ENCODE results near the gene LIN28A.

DNA sequence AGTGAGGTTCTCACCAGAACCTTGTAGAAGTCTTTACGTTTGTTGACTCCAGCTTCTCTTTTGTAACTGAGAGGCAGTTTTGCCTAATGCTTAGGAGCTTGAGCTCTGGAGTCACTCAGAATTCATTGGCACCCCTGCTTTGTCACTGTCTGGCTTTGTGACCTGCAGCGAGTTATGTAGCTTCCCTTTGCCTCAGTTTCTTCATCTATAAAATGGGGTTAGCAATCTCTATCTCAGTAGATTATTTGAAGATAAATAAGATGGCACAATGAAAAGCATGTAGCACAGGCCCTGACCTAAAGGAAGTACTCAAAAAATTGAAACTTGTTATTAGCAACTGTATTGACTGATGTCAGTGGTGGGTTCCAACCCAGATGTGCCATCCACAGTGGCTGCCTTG, 29.6 kb downstream of the LIN28A start:
- TF ChIP-seq CTCF (IDR thresholded peaks at IDR 0.05; ENCODE audit: low read depth, low read length, missing input control) (no peak), EGR1 (IDR thresholded peaks at IDR 0.05; ENCODE audit: low read depth in 2 of 2) (no peak)
- TF ChIP-seq, protein P1, sequence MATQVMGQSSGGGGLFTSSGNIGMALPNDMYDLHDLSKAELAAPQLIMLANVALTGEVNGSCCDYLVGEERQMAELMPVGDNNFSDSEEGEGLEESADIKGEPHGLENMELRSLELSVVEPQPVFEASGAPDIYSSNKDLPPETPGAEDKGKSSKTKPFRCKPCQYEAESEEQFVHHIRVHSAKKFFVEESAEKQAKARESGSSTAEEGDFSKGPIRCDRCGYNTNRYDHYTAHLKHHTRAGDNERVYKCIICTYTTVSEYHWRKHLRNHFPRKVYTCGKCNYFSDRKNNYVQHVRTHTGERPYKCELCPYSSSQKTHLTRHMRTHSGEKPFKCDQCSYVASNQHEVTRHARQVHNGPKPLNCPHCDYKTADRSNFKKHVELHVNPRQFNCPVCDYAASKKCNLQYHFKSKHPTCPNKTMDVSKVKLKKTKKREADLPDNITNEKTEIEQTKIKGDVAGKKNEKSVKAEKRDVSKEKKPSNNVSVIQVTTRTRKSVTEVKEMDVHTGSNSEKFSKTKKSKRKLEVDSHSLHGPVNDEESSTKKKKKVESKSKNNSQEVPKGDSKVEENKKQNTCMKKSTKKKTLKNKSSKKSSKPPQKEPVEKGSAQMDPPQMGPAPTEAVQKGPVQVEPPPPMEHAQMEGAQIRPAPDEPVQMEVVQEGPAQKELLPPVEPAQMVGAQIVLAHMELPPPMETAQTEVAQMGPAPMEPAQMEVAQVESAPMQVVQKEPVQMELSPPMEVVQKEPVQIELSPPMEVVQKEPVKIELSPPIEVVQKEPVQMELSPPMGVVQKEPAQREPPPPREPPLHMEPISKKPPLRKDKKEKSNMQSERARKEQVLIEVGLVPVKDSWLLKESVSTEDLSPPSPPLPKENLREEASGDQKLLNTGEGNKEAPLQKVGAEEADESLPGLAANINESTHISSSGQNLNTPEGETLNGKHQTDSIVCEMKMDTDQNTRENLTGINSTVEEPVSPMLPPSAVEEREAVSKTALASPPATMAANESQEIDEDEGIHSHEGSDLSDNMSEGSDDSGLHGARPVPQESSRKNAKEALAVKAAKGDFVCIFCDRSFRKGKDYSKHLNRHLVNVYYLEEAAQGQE (IDR thresholded peaks at IDR 0.05) = no peak

Measured in liver (tissue), 3 donors.